HG03469 (cell line): Measurements from ENCODE around the gene MINDY2.
"Not testable (repeated sequence)": the region's sequence is repeated elsewhere in the genome, so short reads cannot be mapped to it uniquely, and the experiment has no call there.

Experiments
- ATAC-seq: cut with Tn5 transposase; IDR thresholded peaks from one replicate; pipeline ENCODE4 v1.9.1; 2021; ENCODE audit warnings: mild to moderate bottlenecking, moderate library complexity, moderate number of reproducible peaks; ENCODE audit not compliant: unreplicated experiment

Gene MINDY2

DNA sequence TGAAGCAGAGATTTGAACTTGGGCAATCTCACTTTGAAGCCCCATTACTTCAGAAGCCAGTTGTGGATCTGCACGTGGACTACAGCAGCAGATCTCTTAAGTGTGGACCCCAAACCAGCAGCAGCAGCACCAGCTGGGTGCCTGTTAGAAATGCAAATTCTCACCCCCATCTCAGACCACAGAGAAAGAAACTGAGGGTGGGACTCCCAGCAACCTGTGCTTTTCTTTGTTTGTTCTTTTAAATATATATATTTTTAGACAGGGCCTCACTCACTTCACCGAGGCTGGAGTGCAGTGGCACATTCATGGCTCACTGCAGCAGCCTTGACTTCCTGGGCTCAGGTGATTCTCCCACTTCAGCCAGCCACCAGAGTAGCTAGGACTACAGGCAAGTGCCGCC lies 109.2 kb downstream of the MINDY2 start:
- no peak for ATAC-seq

DNA sequence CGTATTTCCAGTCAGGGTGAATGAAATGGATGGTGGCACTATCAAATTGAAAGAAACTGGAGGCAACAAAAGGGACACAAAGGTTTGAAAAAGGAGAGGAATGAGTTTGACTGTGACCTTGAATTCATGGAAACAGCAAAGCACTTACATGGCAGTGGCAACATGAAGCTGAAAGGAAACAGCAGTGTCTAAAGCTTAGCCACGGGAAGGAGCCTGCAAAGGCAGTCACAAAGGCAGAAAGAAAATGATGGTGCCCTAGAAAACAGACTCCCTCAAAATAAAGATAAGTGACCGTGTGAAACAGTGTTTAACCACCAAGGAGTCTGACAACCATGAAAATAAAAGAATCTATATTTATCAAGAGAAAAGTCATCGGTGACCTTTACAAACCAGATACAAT lies 111.1 kb downstream of the MINDY2 start:
- ATAC-seq, result no peak

DNA sequence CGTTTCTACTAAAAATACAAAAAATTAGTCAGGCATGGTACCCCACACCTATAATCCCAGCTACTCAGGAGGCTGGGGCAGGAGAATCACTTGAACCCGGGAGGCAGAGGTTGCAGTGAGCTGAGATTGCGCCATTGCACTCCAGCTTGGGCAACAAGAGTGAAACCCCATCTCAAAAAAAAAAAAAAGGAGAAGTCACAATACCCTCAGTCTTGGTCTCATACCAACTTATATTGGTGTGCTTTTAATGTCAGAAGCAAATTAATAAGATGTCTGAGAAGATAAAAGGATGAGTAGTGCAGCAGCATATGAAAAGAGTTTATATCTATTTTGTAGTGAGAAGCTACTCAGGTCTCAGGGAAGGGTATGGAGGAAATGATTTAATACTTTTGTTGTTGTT lies 112.8 kb downstream of the MINDY2 start:
- ATAC-seq, result not testable (repeated sequence)

DNA sequence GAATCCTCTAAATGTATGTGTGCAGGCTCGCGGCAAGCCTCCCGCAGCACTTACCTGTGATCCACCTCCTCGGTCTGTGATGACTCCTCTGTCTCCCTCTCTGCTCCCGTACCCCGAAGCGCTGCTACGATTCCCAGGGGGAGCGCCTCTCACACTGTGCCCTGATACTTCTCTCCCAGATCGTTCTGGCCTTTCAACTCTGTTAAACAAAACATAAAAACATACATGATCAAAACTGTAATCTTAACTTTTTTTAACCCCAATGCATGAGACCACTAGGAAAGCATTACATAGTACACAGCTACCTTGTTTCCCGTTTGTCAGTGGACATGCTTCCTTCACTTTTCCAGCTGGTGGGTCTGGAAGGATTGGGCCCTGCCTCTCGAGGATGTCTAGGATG lies 115.8 kb downstream of the MINDY2 start:
- ATAC-seq, result no peak

DNA sequence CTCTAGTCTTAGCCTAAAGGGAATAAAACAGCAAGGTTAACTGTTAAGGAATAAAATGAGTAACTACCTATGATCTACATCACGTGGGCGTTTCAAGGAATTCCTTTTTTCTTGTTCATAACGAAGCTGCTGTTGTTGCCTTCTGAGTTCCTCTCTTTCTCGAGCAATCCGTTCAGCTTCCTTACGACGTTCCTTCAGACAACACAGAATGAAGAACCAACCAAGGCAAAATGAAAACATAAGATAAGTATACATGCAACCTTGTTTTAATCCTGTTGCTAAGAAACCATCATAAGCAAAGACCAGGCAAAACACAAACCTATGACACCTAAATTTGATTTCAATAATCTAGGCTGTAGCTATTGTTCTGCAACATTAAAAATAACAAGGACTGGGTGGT lies 118.3 kb downstream of the MINDY2 start:
- ATAC-seq, result no peak

DNA sequence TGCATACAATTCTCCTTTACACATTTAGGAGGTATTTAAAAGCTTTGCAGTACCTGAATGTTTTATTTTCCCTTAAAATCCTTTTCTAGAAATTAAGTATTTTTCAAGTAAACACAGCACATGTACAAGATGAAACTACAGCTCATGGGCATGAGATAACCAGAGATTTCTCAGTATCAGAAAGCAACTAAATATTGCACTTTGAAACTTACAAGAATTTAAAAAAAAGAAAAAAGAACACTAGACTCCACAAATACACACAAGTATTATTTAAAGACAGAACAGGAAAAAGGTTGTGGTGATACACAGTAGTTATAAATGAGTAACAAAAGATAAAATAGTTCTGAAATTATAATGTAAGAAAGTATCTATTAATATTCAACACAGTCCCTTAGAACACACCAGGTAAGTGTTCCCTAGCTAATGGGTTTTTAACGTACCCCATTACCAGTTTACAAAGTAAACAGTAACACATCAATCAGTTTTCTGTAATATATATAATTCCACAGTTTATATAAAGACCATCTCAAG lies 127.1 kb downstream of the MINDY2 start:
- ATAC-seq, result no peak

DNA sequence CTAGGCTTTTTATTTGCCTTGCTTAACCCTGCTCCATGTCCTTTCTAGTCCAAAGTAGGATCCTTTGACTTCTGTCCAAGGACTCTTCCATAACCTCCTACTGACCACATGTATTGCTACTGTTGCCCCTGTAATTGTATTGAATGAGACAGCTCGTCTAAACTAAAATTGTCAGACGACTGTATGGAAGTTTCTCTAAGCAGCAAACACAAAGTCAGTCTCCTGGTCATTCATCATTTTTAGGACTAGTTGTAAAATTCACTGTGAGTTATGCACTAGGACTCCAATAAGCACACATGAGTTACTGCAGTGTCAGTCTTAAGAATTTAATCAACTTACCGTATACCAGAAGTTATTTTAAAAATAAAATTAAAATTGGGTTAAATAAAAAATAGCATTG lies 129.5 kb downstream of the MINDY2 start:
- no peak for ATAC-seq

DNA sequence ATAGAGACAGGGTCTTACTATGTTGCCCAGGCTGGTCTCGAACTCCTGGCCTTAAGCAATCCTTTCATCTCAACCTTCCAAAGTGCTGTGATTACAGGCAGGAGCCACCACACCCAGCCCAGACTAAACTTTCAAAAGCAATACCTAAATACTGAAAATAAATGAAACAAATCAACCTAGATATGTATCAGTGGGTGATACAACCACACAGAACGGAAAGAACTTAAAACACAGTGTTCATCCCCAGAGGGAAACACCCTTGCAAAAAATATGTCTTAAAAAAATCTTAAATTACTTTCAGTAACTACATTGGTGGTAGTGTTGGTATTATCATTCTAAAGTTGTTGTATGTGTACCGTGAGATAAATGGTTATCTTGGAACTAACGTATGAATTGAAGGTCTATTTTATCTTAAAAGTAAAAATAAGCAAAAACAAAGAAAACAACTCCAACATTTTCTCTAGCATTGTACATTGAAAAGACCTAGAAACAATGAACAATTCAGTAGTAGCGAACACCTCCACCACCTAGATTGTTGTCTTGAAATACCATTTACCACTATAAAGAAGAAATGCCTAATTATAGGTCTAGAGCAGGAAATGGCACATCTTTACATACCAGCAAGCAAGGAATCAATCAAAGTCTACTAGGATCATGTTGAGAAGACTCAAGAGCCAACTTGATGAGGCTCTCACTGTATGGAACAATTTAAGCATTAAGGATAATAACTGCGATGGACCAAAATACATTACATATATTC lies 137.6 kb downstream of the MINDY2 start:
- no peak for ATAC-seq

DNA sequence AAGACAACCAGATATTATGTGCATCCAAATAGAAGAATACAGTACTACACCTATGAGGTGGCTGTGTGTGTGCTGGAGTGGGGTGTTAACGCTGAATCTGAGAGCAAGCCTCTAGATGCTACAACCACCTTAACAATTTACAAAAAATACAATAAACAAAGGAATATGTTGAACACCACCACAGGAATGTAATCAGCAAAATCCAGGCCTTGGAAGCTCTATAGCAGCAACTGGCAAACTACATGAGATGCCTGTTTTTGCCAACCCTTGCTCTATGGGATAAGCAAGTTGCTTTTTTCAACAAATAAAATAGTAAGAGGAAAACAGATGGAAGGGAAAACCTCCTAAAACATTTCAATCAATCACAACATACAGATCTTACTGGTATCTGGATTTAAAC lies 138.5 kb downstream of the MINDY2 start:
- ATAC-seq, result no peak

DNA sequence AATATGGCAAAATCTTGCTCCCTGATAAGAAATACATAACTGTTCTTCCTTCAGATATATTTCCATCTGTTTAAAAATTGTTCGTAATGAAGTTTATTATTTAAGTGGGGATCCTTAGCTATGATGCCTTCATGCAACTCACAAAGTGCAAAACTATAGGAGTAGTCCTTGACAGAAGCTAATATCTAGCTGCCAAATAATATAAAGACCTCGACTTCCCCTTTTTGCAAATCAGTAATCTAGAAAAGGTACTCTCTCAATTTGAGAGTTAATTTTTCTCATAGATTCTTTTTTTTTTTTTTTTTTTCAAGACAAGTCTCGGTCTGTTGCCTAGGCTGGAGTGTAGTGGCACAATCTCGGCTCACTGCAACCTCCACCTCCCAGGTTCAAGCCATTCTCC lies 139.4 kb downstream of the MINDY2 start:
- no peak for ATAC-seq
